Muscle of leg (tissue), 11 donors: ENCODE measurements around the gene PDGFRB. TPM values are rescaled to one million over a fixed set of nuclear protein-coding genes. Genes with fewer than 3 reads are reported as not detected.
A peak's percentile ranks its signal among the peaks of the same experiment; 100 is the strongest.

ENCODE experiments used
- DNase-seq: peaks from one replicate; pipeline ENCODE4 v3.0.0; 2013
- H3K27ac ChIP-seq: one replicate; pipeline ENCODE4 v1.5.1; 2013; ENCODE audit warnings: mild to moderate bottlenecking, low read length, control low read depth
- H3K27me3 ChIP-seq: one replicate; pipeline ENCODE4 v1.6.1; 2013; ENCODE audit warnings: low read length; ENCODE audit not compliant: control insufficient read depth, insufficient read depth
- H3K36me3 ChIP-seq: one replicate; pipeline ENCODE4 v1.6.1; 2013; ENCODE audit warnings: low read length; ENCODE audit not compliant: control insufficient read depth, insufficient read depth
- H3K4me1 ChIP-seq: one replicate; pipeline ENCODE4 v1.6.1; 2013; ENCODE audit warnings: low read length; ENCODE audit not compliant: control insufficient read depth, insufficient read depth
- H3K4me3 ChIP-seq: one replicate; pipeline ENCODE4 v1.5.1; 2013; ENCODE audit warnings: low read length, control low read depth
- H3K9me3 ChIP-seq: replicated peaks from 2 replicates; pipeline ENCODE4 v1.6.1; 2013; ENCODE audit warnings: low read depth, low read length; ENCODE audit not compliant: control insufficient read depth
- WGBS: methylation state at CpG from one replicate; pipeline ENCODE4 v1.1.5; 2013; ENCODE audit warnings: missing lambda C conversion rate; ENCODE audit not compliant: insufficient coverage; 5-methylcytosine and 5-hydroxymethylcytosine counted together
- polyA plus RNA-seq, 8 donors: library from polyadenylated mRNA; unstranded; fragments of 120-200 nt; gene quantifications; one replicate each; pipeline versions ENCODE4 v1.2.1 to v1.2.3, GENCODE V29; 2013; ENCODE audit warnings: inconsistent platforms in 1 of 8, low replicate concordance in 1 of 8; ENCODE audit not compliant: insufficient read length in 8 of 8, insufficient read depth in 1 of 8
- total RNA-seq: library from RNA; stranded (reverse); fragments of 120-200 nt; gene quantifications from one replicate; pipeline ENCODE4 v1.2.4, GENCODE V29; 2013

Gene PDGFRB
- total and polyA plus RNA-seq, 9 donors = 109 to 152 (median 129) TPM

DNA sequence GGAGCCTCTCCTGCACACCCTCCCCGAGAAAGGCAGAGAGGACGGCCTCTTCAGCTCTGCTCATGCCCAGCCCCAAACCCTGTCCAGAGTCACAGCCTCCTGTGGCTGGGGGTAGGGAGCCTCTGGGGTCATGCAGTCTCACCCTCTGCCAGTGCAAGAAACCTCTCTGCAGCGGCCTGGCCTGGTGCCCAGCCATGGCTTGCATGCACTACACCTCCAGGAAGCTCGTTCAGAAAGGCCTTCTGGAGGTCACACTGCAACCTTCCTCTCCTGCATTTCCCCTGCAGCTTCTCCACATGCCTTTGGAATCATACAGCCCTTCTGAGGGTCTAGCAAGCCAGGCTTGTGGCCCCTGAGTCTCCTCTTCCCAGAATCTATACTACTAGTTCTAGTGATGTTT is 87.2 kb downstream of the PDGFRB start:
- no peak overlapping the region for H3K27ac ChIP-seq
- DNase-seq = no peak
- no peaks in the 10 kb centered on the region for H3K27me3 ChIP-seq
- H3K4me3 ChIP-seq = no peak overlapping the region
- H3K9me3 ChIP-seq = no peaks in the 10 kb centered on the region
- no peaks in the 10 kb centered on the region for H3K36me3 ChIP-seq
- peaks cover 27% of the 10 kb centered on the region for H3K4me1 ChIP-seq
- 13% methylated on average over 2 of the region's 4 CpGs for WGBS

DNA sequence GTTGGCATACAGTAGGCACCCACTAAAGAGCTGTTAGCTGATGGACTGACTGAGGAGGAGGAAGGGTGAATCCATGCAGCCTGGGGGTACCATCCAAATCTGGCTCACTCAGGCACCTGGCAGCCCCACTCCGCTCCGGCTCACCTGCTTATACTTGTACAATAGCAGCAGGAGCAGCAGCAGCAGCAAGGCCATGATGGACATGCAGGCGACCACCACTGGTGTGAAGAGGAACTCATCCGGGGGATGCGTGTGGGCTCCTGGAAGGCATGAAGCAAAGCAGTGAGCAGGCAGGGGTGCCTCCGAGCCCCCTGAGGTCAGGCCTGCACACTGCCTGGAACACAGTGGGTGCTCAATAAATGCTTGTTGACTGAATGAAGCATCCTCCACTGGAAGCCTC is 87.6 kb downstream of the PDGFRB start:
- Histone ChIP-seq H3K4me3 (no peak overlapping the region), H3K4me1 (peaks cover 27% of the 10 kb centered on the region), H3K9me3 (no peaks in the 10 kb centered on the region), H3K27ac (no peak overlapping the region), H3K36me3 (no peaks in the 10 kb centered on the region), H3K27me3 (no peaks in the 10 kb centered on the region)
- no peak for DNase-seq
- 93% methylated on average over 4 of the region's 6 CpGs for WGBS

DNA sequence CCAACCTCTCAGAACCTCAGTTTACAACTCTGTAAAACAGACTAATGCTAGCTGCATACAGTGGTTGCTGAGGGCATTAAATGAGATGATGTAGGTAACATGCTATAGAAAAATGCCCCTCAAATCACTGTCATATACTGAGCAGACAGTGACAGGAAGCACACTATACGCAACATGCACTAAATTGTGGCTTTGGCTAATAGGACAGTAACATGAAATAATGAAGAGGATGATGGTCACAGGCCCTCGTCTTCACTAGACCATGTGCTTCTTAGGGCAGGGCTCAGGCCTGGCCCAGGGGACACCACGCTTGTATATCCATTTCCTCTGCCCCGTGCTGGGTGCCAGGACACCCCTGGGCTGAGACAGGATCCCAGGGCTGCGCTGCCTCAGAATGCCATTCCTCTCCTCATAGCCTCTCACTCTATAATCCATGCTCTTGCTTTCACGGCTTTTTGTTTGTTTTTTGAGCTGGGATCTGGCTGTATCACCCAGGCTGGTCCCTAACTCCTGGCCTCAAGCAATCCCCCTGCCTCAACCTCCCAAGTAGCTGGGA is 88.2 kb downstream of the PDGFRB start:
- DNase-seq = no peak
- Histone ChIP-seq H3K4me1 (peaks cover 27% of the 10 kb centered on the region), H3K27ac (no peak overlapping the region), H3K36me3 (no peaks in the 10 kb centered on the region), H3K27me3 (no peaks in the 10 kb centered on the region), H3K4me3 (no peak overlapping the region), H3K9me3 (no peaks in the 10 kb centered on the region)
- WGBS = 77% methylated on average over 4 of the region's 6 CpGs

- 90% methylated on average over 2 of the region's 2 CpGs for WGBS
- Histone ChIP-seq H3K27me3 (no peaks in the 10 kb centered on the region), H3K9me3 (no peaks in the 10 kb centered on the region), H3K36me3 (no peaks in the 10 kb centered on the region), H3K4me3 (no peak overlapping the region), H3K27ac (no peak overlapping the region), H3K4me1 (peaks cover 27% of the 10 kb centered on the region)
- no peak for DNase-seq
These were observed 88.7 kb downstream of the PDGFRB start for GRCh38 chr5:150066901-150067396.

DNA sequence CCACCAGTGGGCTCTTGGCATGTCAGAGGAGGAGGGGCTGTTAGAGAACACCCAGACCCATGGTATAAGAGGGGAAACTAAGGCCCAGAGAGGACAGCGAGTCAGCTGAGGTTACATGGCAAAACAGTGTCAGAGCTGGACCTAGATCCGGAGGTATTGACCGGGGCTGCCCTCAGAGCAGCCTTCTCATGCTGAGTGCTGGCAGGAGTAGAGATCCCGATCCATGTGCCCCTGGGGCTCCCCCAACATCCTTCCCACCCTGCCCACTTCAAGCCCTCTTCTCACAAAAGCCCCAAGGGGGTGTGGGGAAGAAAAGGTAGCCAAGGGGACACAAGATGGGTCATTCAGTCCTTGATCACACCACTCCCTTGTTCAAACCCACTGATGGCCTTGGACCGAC is 89.2 kb downstream of the PDGFRB start:
- H3K27me3 ChIP-seq = no peaks in the 10 kb centered on the region
- peaks cover 27% of the 10 kb centered on the region for H3K4me1 ChIP-seq
- 100% methylated on average over 1 of the region's 5 CpGs for WGBS
- no peak overlapping the region for H3K4me3 ChIP-seq
- H3K27ac ChIP-seq = no peak overlapping the region
- H3K9me3 ChIP-seq = no peaks in the 10 kb centered on the region
- DNase-seq = no peak
- H3K36me3 ChIP-seq = no peaks in the 10 kb centered on the region

- no peak overlapping the region for H3K27ac ChIP-seq
- H3K27me3 ChIP-seq = no peaks in the 10 kb centered on the region
- DNase-seq = peak; percentile 42
- 79% methylated on average over 4 of the region's 10 CpGs for WGBS
- no peaks in the 10 kb centered on the region for H3K9me3 ChIP-seq
- H3K4me1 ChIP-seq = peaks cover 27% of the 10 kb centered on the region
- no peak overlapping the region for H3K4me3 ChIP-seq
- no peaks in the 10 kb centered on the region for H3K36me3 ChIP-seq
These were observed 89.8 kb downstream of the PDGFRB start for GRCh38 chr5:150065886-150066285.

DNA sequence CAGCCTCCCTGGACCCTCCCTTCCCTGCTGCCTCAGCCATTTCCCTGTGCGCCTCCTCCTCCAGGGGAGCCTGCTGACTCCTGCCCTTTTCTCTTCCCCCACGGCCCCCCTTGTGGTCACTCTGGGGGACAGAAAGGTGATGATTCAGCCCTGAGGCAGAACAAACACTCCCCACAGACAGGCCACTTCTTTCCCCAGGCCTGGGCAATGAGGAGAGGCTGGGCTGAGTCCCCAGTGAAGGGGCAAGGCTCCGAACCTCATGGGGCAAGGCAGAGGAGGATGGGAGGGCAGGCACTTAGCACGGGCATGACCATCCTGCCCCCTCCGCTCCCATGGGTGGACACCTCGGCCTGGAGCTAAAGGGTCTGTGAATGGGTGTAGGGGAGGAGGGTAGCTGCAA is 90.3 kb downstream of the PDGFRB start:
- Histone ChIP-seq H3K4me1 (peaks cover 27% of the 10 kb centered on the region), H3K4me3 (no peak overlapping the region), H3K36me3 (no peaks in the 10 kb centered on the region), H3K27me3 (no peaks in the 10 kb centered on the region), H3K27ac (no peak overlapping the region), H3K9me3 (no peaks in the 10 kb centered on the region)
- DNase-seq = peak; percentile 77
- WGBS = 49% methylated on average over 3 of the region's 6 CpGs

GRCh38 chr5:150064681-150065220 is 90.9 kb downstream of the PDGFRB start:
- 83% methylated on average over 1 of the region's 7 CpGs for WGBS
- no peaks in the 10 kb centered on the region for H3K36me3 ChIP-seq
- no peaks in the 10 kb centered on the region for H3K9me3 ChIP-seq
- H3K4me3 ChIP-seq = no peak overlapping the region
- H3K27me3 ChIP-seq = no peaks in the 10 kb centered on the region
- H3K27ac ChIP-seq = no peak overlapping the region
- DNase-seq = no peak
- H3K4me1 ChIP-seq = peaks cover 27% of the 10 kb centered on the region

Other genes starting within 250 kb of the PDGFRB start
- not detected for gene PDE6A, start 211.1 kb downstream of the PDGFRB start, total RNA-seq
- gene PDE6A, start 211.1 kb downstream of the PDGFRB start, polyA plus RNA-seq = under 1 TPM in 6 of 8 donors, not detected in 2; 0.03 to 0.35 (median 0.08) TPM
- 11.9 TPM for gene SLC26A2, start 195.1 kb downstream of the PDGFRB start, total RNA-seq
- gene SLC26A2, start 195.1 kb downstream of the PDGFRB start, polyA plus RNA-seq = 10 to 100 TPM in 6 of 8 donors, 1 to 10 TPM in 2; 8.6 to 14.5 (median 10.3) TPM
- 3.5 TPM for gene TIGD6, start 155.2 kb downstream of the PDGFRB start, total RNA-seq
- gene TIGD6, start 155.2 kb downstream of the PDGFRB start, polyA plus RNA-seq = 1 to 10 TPM; 1.7 to 3.2 (median 2.6) TPM
- gene HMGXB3, start 155.1 kb downstream of the PDGFRB start, total RNA-seq = 14.5 TPM
- 10 to 100 TPM; 14.2 to 25.4 (median 18.2) TPM for gene HMGXB3, start 155.1 kb downstream of the PDGFRB start, polyA plus RNA-seq
- 9.2 TPM for gene CSF1R, start 69.3 kb downstream of the PDGFRB start, total RNA-seq
- 10 to 100 TPM; 20.3 to 34.5 (median 27.6) TPM for gene CSF1R, start 69.3 kb downstream of the PDGFRB start, polyA plus RNA-seq
- gene CDX1, start 10.9 kb upstream of the PDGFRB start, total RNA-seq = 0.27 TPM
- 1 to 10 TPM in 2 of 8 donors, under 1 TPM in 6; 0.12 to 6.0 (median 0.33) TPM for gene CDX1, start 10.9 kb upstream of the PDGFRB start, polyA plus RNA-seq
- 0.35 TPM for gene SLC6A7, start 34.2 kb upstream of the PDGFRB start, total RNA-seq
- gene SLC6A7, start 34.2 kb upstream of the PDGFRB start, polyA plus RNA-seq = 1 to 10 TPM in 2 of 8 donors, under 1 TPM in 6; 0.31 to 1.3 (median 0.76) TPM
- gene CAMK2A, start 133.9 kb upstream of the PDGFRB start, total RNA-seq = 48.8 TPM
- 10 to 100 TPM; 38.5 to 79.9 (median 62.0) TPM for gene CAMK2A, start 133.9 kb upstream of the PDGFRB start, polyA plus RNA-seq
- 6.8 TPM for gene ARSI, start 147.1 kb upstream of the PDGFRB start, total RNA-seq
- 10 to 100 TPM in 3 of 8 donors, 1 to 10 TPM in 5; 6.3 to 11.7 (median 9.5) TPM for gene ARSI, start 147.1 kb upstream of the PDGFRB start, polyA plus RNA-seq
- 12.6 TPM for gene TCOF1, start 201.9 kb upstream of the PDGFRB start, total RNA-seq
- gene TCOF1, start 201.9 kb upstream of the PDGFRB start, polyA plus RNA-seq = 10 to 100 TPM; 21.7 to 26.1 (median 23.5) TPM